HG03442 (cell line): ENCODE data around the gene ATG7.
"Not testable (repeated sequence)": the region's sequence is repeated elsewhere in the genome, so short reads cannot be mapped to it uniquely, and the experiment has no call there.

ENCODE experiments used
- ATAC-seq: cut with Tn5 transposase; IDR thresholded peaks from one replicate; pipeline ENCODE4 v1.9.1; 2021; ENCODE audit warnings: mild to moderate bottlenecking, moderate library complexity; ENCODE audit not compliant: unreplicated experiment

ATG7 gene

GRCh38 chr3:11455956-11456355, 183.8 kb downstream of the ATG7 start:
- ATAC-seq: no peak

- ATAC-seq: no peak
Observed at GRCh38 chr3:11457135-11457534, 184.9 kb downstream of the ATG7 start.

- ATAC-seq: no peak
Observed at GRCh38 chr3:11459186-11459824, 187.1 kb downstream of the ATG7 start.

- ATAC-seq: no peak
Observed at GRCh38 chr3:11461226-11461625, 189.0 kb downstream of the ATG7 start.

GRCh38 chr3:11462673-11463072, 190.5 kb downstream of the ATG7 start:
- not testable (repeated sequence) for ATAC-seq

- no peak for ATAC-seq
Observed at GRCh38 chr3:11463591-11463990, 191.4 kb downstream of the ATG7 start.

GRCh38 chr3:11464356-11464755, 192.2 kb downstream of the ATG7 start:
- no peak for ATAC-seq

GRCh38 chr3:11465744-11466616, 193.8 kb downstream of the ATG7 start:
- no peak for ATAC-seq

- ATAC-seq: no peak
Observed at GRCh38 chr3:11467875-11468274, 195.7 kb downstream of the ATG7 start.

- ATAC-seq: no peak
Observed at GRCh38 chr3:11470031-11470853, 198.0 kb downstream of the ATG7 start.

GRCh38 chr3:11475324-11475723, 203.1 kb downstream of the ATG7 start:
- no peak for ATAC-seq

GRCh38 chr3:11476735-11477144, 204.5 kb downstream of the ATG7 start:
- ATAC-seq: no peak

- no peak for ATAC-seq
Observed at GRCh38 chr3:11477407-11477911, 205.3 kb downstream of the ATG7 start.

- no peak for ATAC-seq
Observed at GRCh38 chr3:11478167-11478566, 206.0 kb downstream of the ATG7 start.

- ATAC-seq: no peak
Observed at GRCh38 chr3:11479221-11479620, 207.0 kb downstream of the ATG7 start.

- no peak for ATAC-seq
Observed at GRCh38 chr3:11480663-11481298, 208.6 kb downstream of the ATG7 start.

- no peak for ATAC-seq
Observed at GRCh38 chr3:11481556-11481955, 209.4 kb downstream of the ATG7 start.

GRCh38 chr3:11482021-11482420, 209.8 kb downstream of the ATG7 start:
- no peak for ATAC-seq

- ATAC-seq: not testable (repeated sequence)
Observed at GRCh38 chr3:11488356-11488755, 216.2 kb downstream of the ATG7 start.

GRCh38 chr3:11494131-11494916, 222.1 kb downstream of the ATG7 start:
- ATAC-seq: no peak
